H1 (cell line): ENCODE measurements around the gene AKT1. TPM values are rescaled to one million over a fixed set of nuclear protein-coding genes. Genes with fewer than 3 reads are reported as not detected.

ENCODE experiments used
- CTCF ChIA-PET: fragments of 300-600 bp; sonication (Branson Sonifier 250); formaldehyde crosslinking; loops from one replicate; lab custom pipeline; 2021; ENCODE audit not compliant: partially characterized antibody; lab: Charles Lee
- POLR2A ChIA-PET: fragments of 300-600 bp; sonication (Branson Sonifier 250); formaldehyde crosslinking; loops from one replicate; lab custom pipeline; 2021; ENCODE audit warnings: inconsistent platforms; ENCODE audit not compliant: partially characterized antibody; lab: Charles Lee
- DNase-seq, 2 experiments: peaks; one replicate each; pipeline versions ENCODE4 v3.0.0 to v3.0.0-alpha.2; 2010 to 2022; ENCODE audit warnings: low spot score in 2 of 2, low read depth in 1 of 2, mixed read lengths in 1 of 2
- FAIRE-seq: peaks from 2 replicates; lab custom pipeline; 2011; peaks lifted over from hg19 to GRCh38; lab: Jason Lieb, UNC
- H2AFZ ChIP-seq: 2 replicates; pipeline ENCODE4 v1.8.1; 2012; ENCODE audit warnings: low read length, inconsistent platforms
- H2AK5ac ChIP-seq: 2 replicates; pipeline ENCODE4 v1.6.1; 2013; ENCODE audit warnings: low read depth, low read length
- H2BK120ac ChIP-seq: replicated peaks from 2 replicates; pipeline ENCODE3; 2013; ENCODE audit warnings: low read depth, low read length, inconsistent platforms
- H2BK12ac ChIP-seq: 2 replicates; pipeline ENCODE4 v1.6.1; 2013; ENCODE audit warnings: low read depth, low read length
- H2BK15ac ChIP-seq: 2 replicates; pipeline ENCODE4 v1.6.1; 2013; ENCODE audit warnings: low read length
- H2BK20ac ChIP-seq: 2 replicates; pipeline ENCODE4 v1.6.1; 2013; ENCODE audit warnings: low read length
- H2BK5ac ChIP-seq: 2 replicates; pipeline ENCODE4 v1.6.1; 2013; ENCODE audit warnings: low read depth, low read length
- H3K14ac ChIP-seq: 2 replicates; pipeline ENCODE4 v1.6.1; 2013; ENCODE audit warnings: inconsistent platforms; ENCODE audit not compliant: insufficient read length
- H3K18ac ChIP-seq: 2 replicates; pipeline ENCODE4 v1.6.1; 2013; ENCODE audit warnings: low read length; ENCODE audit errors: extremely low read depth
- H3K23ac ChIP-seq: 2 replicates; pipeline ENCODE4 v1.6.1; 2013; ENCODE audit warnings: inconsistent platforms; ENCODE audit not compliant: insufficient read length
- H3K23me2 ChIP-seq: 2 replicates; pipeline ENCODE4 v1.6.1; 2013; ENCODE audit warnings: low read depth, low read length
- H3K27ac ChIP-seq: 2 replicates; pipeline ENCODE4 v1.6.1; 2011; ENCODE audit warnings: low read depth, low read length, inconsistent platforms
- H3K27me3 ChIP-seq, 4 experiments: replicated peaks in 1 of 4; 1 replicate in 1 of 4; 2 replicates in 3 of 4; pipeline versions ENCODE4 v1.6.1 to v1.8.1; 2011 to 2013; ENCODE audit warnings: low read length in 3 of 4, mild to moderate bottlenecking in 3 of 4, inconsistent platforms in 2 of 4, mixed read lengths in 2 of 4, moderate library complexity in 1 of 4; ENCODE audit not compliant: control insufficient read depth in 3 of 4, insufficient read depth in 3 of 4; ENCODE audit errors: extremely low read depth in 1 of 4
- H3K36me3 ChIP-seq, 4 experiments: 2 replicates each; pipeline versions ENCODE4 v1.6.1 to v1.8.1; 2011 to 2013; ENCODE audit warnings: mild to moderate bottlenecking in 4 of 4, low read length in 3 of 4, moderate library complexity in 2 of 4, control low read depth in 1 of 4, inconsistent platforms in 1 of 4; ENCODE audit not compliant: insufficient read depth in 4 of 4, control insufficient read depth in 2 of 4
- H3K4ac ChIP-seq: replicated peaks from 2 replicates; pipeline ENCODE3; 2013; ENCODE audit warnings: low read length, low read depth, mixed read lengths, inconsistent platforms; ENCODE audit not compliant: insufficient read length
- H3K4me1 ChIP-seq, 4 experiments: replicated peaks in 1 of 4; 1 replicate in 1 of 4; 2 replicates in 3 of 4; pipeline versions ENCODE4 v1.6.1 to v1.8.1; 2011 to 2013; ENCODE audit warnings: low read length in 3 of 4, inconsistent platforms in 2 of 4, mixed read lengths in 1 of 4; ENCODE audit not compliant: insufficient read depth in 4 of 4, control insufficient read depth in 3 of 4
- H3K4me2 ChIP-seq, 2 experiments: 2 replicates each; pipeline versions ENCODE4 v1.6.1 to v1.8.1; 2011 to 2013; ENCODE audit warnings: low read depth in 2 of 2, low read length in 2 of 2, control low read depth in 1 of 2, inconsistent platforms in 1 of 2, mild to moderate bottlenecking in 1 of 2; ENCODE audit not compliant: insufficient read depth in 1 of 2
- H3K4me3 ChIP-seq, 4 experiments: fragments of 200-600, 300-600 bp in 1 of 4; sonication (generic), shearing (Covaris generic), sonication (Bioruptor Twin) in 1 of 4; 2 replicates each; pipeline versions ENCODE4 v1.5.1 to v1.8.1; 2011 to 2016; ENCODE audit warnings: low read length in 4 of 4, low read depth in 3 of 4, control low read depth in 2 of 4, inconsistent platforms in 2 of 4, mild to moderate bottlenecking in 2 of 4, mixed read lengths in 1 of 4, moderate library complexity in 1 of 4; ENCODE audit not compliant: insufficient read depth in 2 of 4; ENCODE audit errors: extremely low read depth in 1 of 4
- H3K56ac ChIP-seq: replicated peaks from 2 replicates; pipeline ENCODE3; 2013; ENCODE audit warnings: low read depth, mild to moderate bottlenecking, mixed read lengths, low read length, inconsistent platforms; ENCODE audit not compliant: insufficient read length
- H3K79me1 ChIP-seq: 2 replicates; pipeline ENCODE4 v1.6.1; 2013; ENCODE audit warnings: low read depth, low read length, control low read depth
- H3K79me2 ChIP-seq, 2 experiments: 2 replicates each; pipeline versions ENCODE4 v1.6.1 to v1.8.1; 2012 to 2013; ENCODE audit warnings: low read length in 2 of 2, mild to moderate bottlenecking in 2 of 2, inconsistent platforms in 1 of 2; ENCODE audit not compliant: insufficient read depth in 2 of 2, control insufficient read depth in 1 of 2
- H3K9ac ChIP-seq, 4 experiments: replicated peaks in 1 of 4; 1 replicate in 1 of 4; 2 replicates in 3 of 4; pipeline versions ENCODE4 v1.6.1 to v1.8.1; 2011 to 2013; ENCODE audit warnings: low read depth in 3 of 4, low read length in 3 of 4, control low read depth in 2 of 4, mild to moderate bottlenecking in 2 of 4, moderate library complexity in 2 of 4, inconsistent platforms in 1 of 4; ENCODE audit errors: extremely low read depth in 1 of 4
- H3K9me3 ChIP-seq, 2 experiments: 2 replicates each; pipeline versions ENCODE4 v1.6.1 to v1.8.1; 2012 to 2013; ENCODE audit warnings: mild to moderate bottlenecking in 2 of 2, moderate library complexity in 2 of 2, control low read depth in 1 of 2, inconsistent platforms in 1 of 2, low read depth in 1 of 2, low read length in 1 of 2, mixed read lengths in 1 of 2; ENCODE audit not compliant: insufficient read depth in 2 of 2
- H4K20me1 ChIP-seq, 2 experiments: replicated peaks in 1 of 2; 2 replicates each; pipeline versions ENCODE3 to v1.8.1; 2011 to 2013; ENCODE audit warnings: inconsistent platforms in 2 of 2, low read length in 2 of 2, mild to moderate bottlenecking in 1 of 2; ENCODE audit not compliant: insufficient read depth in 2 of 2, control insufficient read depth in 1 of 2
- H4K5ac ChIP-seq: 2 replicates; pipeline ENCODE4 v1.6.1; 2013; ENCODE audit warnings: low read length, low read depth, mixed read lengths, inconsistent platforms; ENCODE audit not compliant: insufficient read length
- H4K8ac ChIP-seq: 2 replicates; pipeline ENCODE4 v1.8.0; 2013; ENCODE audit warnings: mild to moderate bottlenecking, moderate library complexity, low read length, inconsistent platforms; ENCODE audit not compliant: insufficient read depth; ENCODE audit errors: extremely low read depth
- H4K91ac ChIP-seq: replicated peaks from 2 replicates; pipeline ENCODE3; 2013; ENCODE audit warnings: low read length, mixed read lengths, inconsistent platforms; ENCODE audit not compliant: insufficient read length
- BCL11A ChIP-seq, 2 experiments: IDR thresholded peaks; one replicate each; pipeline ENCODE4 v1.6.1; 2011; ENCODE audit warnings: low read depth in 2 of 2, low read length in 2 of 2, mild to moderate bottlenecking in 2 of 2
- FOSL1 ChIP-seq: IDR thresholded peaks from 2 replicates; pipeline ENCODE4 v1.6.1; 2011; ENCODE audit warnings: mild to moderate bottlenecking, low read depth, low read length, moderate library complexity; ENCODE audit not compliant: insufficient read depth
- NANOG ChIP-seq: IDR thresholded peaks from 2 replicates; pipeline ENCODE4 v1.6.1; 2011; ENCODE audit warnings: low read length, low read depth, mild to moderate bottlenecking, inconsistent platforms; ENCODE audit not compliant: insufficient read depth, poor library complexity, severe bottlenecking
- NRF1 ChIP-seq: IDR thresholded peaks from 2 replicates; pipeline ENCODE4 v1.6.1; 2011; ENCODE audit warnings: mild to moderate bottlenecking, low read depth, low read length, improper control_type of control experiment
- RFX5 ChIP-seq: IDR thresholded peaks from 2 replicates; pipeline ENCODE4 v1.6.1; 2011; ENCODE audit warnings: low read depth, low read length, improper control_type of control experiment, borderline replicate concordance
- ZNF274 ChIP-seq: IDR thresholded peaks from 2 replicates; pipeline ENCODE4 v1.7.0; 2012; ENCODE audit warnings: low read length, borderline replicate concordance; ENCODE audit errors: extremely low read depth
- WGBS, 2 experiments: shearing (Covaris generic) in 1 of 2; methylation state at CpG; one replicate each; pipeline versions ENCODE4 v1.1.6 to v1.1.7; 2013 to 2015; ENCODE audit warnings: low lambda C conversion rate in 2 of 2, mixed read lengths in 2 of 2, inconsistent platforms in 1 of 2, low coverage in 1 of 2, missing lambda C conversion rate in 1 of 2; ENCODE audit not compliant: insufficient replicate concordance in 2 of 2, insufficient coverage in 1 of 2, insufficient read length in 1 of 2; ENCODE audit errors: extremely low coverage in 1 of 2, missing lambda C conversion rate in 1 of 2; 5-methylcytosine and 5-hydroxymethylcytosine counted together
- polyA plus RNA-seq, 7 experiments: library from polyadenylated mRNA; depleted of rRNA in 3 of 7; stranded (reverse) in 5 of 7; unstranded in 2 of 7; fragments of >200 nt in 5 of 7; fragments of 200-250 nt in 2 of 7; gene quantifications; 1 replicate in 5 of 7; 2 replicates in 1 of 7; 4 replicates in 1 of 7; pipeline versions ENCODE4 v1.2.1 to v1.2.3, GENCODE V29; 2011 to 2013; ENCODE audit warnings: missing spikeins in 2 of 7, mixed read lengths in 2 of 7
- total RNA-seq: library from RNA; stranded (reverse); fragmentation: NEBNext Ultra II Directional; extraction: Animal tissue kit (Norgen Biotek cat#: 25700); gene quantifications from 2 replicates; pipeline ENCODE4 v1.2.1, GENCODE V29; 2021

The AKT1 gene
- total and polyA plus RNA-seq, 2 of the 8 experiments (the other 6 are each of a cell fraction or from before 2014, with no cell fraction given), result 68.1 to 71.5 TPM

DNA sequence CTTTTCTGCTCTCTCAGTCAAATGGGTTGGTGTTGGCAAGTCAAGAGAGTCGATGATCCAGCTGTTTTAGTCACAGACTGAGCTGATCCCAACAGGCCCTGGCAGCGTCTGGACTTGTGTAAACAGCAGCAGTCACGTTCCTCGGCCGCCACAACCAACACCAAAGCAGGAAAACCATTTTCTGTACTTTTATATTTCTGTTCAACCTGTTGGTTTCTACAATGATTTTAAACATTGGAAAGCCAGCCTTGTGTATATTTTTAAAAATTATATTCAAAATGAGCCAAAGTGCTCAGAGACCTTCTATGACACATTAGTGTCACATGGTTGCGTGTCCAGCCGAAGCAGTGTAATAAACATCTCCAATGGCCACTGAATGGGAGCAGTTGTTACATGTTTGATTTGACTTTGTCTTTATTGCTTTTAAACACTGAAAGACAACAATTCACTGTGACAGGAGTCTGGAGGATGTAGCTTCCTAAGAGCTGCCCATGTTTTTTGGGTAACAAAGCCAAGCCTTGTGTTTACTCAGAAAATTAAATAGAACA is 48.5 kb downstream of the AKT1 start:
- Histone ChIP-seq H4K20me1 (peaks cover 0 to 3% of the 10 kb centered on the region in 2 experiments), H3K14ac (no peak overlapping the region), H4K5ac (no peak overlapping the region), H3K79me1 (no peaks in the 10 kb centered on the region), H2AK5ac (no peak overlapping the region), H3K4ac (no peak overlapping the region), H2BK120ac (no peak overlapping the region), H2BK20ac (no peak overlapping the region), H3K9ac (no peak overlapping the region), H2AFZ (no peak overlapping the region), H3K9me3 (peaks cover 9 to 23% of the 10 kb centered on the region in 2 experiments), H4K91ac (no peak overlapping the region), H3K23me2 (no peaks in the 10 kb centered on the region), H3K27ac (no peak overlapping the region), H3K27me3 (peaks cover 0 to 2% (median 0%) of the 10 kb centered on the region in 4 experiments; a peak in 1 of 7 replicates), H3K4me3 (no peak overlapping the region), H3K4me2 (no peak overlapping the region), H3K36me3 (peaks cover 0 to 8% (median 0%) of the 10 kb centered on the region in 4 experiments; a peak in 1 of 8 replicates), H3K56ac (no peak overlapping the region), H2BK12ac (no peak overlapping the region), H2BK15ac (no peak overlapping the region), H2BK5ac (no peak overlapping the region), H3K18ac (no peak overlapping the region), H3K79me2 (no peaks in the 10 kb centered on the region), H3K4me1 (peaks cover 0 to 4% (median under 1%) of the 10 kb centered on the region in 4 experiments; a peak in 2 of 7 replicates), H4K8ac (no peak overlapping the region), H3K23ac (no peak overlapping the region)
- CTCF ChIA-PET, result interaction anchor here (0.8 kb wide), 1 partner anchor 24 kb away, joined by 3 read pairs; no protein-coding TSS in a partner anchor
- 87% methylated on average over 7 of the region's 7 CpGs; no CpG with 5 or more reads in 1 of the 2 experiments for WGBS, 2 experiments
- TF ChIP-seq FOSL1 (no peak), ZNF274 (no peak), NANOG (no peak), BCL11A (IDR thresholded peaks at IDR 0.05; ENCODE audit: low read depth in 2 of 2, low read length in 2 of 2) (no peak), RFX5 (no peak), NRF1 (no peak)
- DNase-seq (no peak), FAIRE-seq (no peak)
- POLR2A ChIA-PET, result interaction anchor here (1.8 kb wide), 1 partner anchor 10 kb away, joined by 6 read pairs; no protein-coding TSS in a partner anchor
